ENCODE data around the gene CPXM2. TPM values are rescaled to one million over a fixed set of nuclear protein-coding genes. Genes with fewer than 3 reads are reported as not detected.

Gene CPXM2
- polyA plus RNA-seq, 1 of the 3 experiments (the other 2 are of a cell fraction) = not detected

GRCh38 chr10:123786896-123787295 lies 104.7 kb downstream of the CPXM2 start:
- CTCF ChIA-PET = interaction anchor here (0.8 kb wide), 1 partner anchor 180 kb away, joined by 3 read pairs; no protein-coding TSS in a partner anchor
- WGBS (ENCODE audit: low lambda C conversion rate) = 0% methylated on average over 1 of the region's 1 CpG
- no peaks in the 10 kb centered on the region for H3K9me3 ChIP-seq
- no peaks in the 10 kb centered on the region for H3K27me3 ChIP-seq (ENCODE audit: insufficient read depth)
- no peaks in the 10 kb centered on the region for H3K9me2 ChIP-seq
- no peak overlapping the region for H3K9ac ChIP-seq
- DNase-seq = no peak
- no peak overlapping the region for H3K27ac ChIP-seq (ENCODE audit: low read depth in 2 of 2, low read length in 1 of 2)
- H3K4me2 ChIP-seq = no peak overlapping the region
- no peaks in the 10 kb centered on the region for H3K36me3 ChIP-seq (replicated peaks in 1 of 2; ENCODE audit: control insufficient read depth in 1 of 2, insufficient read depth in 2 of 2, low read length in 1 of 2)
- H3K4me1 ChIP-seq (ENCODE audit: control insufficient read depth in 1 of 2, insufficient read depth in 2 of 2, low read depth in 1 of 2, low read length in 1 of 2) = no peaks in the 10 kb centered on the region
- H4K20me1 ChIP-seq (ENCODE audit: insufficient read depth) = no peaks in the 10 kb centered on the region
- H3K79me2 ChIP-seq (ENCODE audit: insufficient read depth) = no peaks in the 10 kb centered on the region
- TF ChIP-seq IRF3 (IDR thresholded peaks at IDR 0.05; ENCODE audit: low read depth, low read length) (no peak), MAX (IDR thresholded peaks at IDR 0.05; ENCODE audit: low read depth) (no peak), RXRA (IDR thresholded peaks at IDR 0.05; ENCODE audit: borderline replicate concordance, low read depth) (no peak), PBX3 (IDR thresholded peaks at IDR 0.05) (no peak), SIN3A (IDR thresholded peaks at IDR 0.05; ENCODE audit: borderline replicate concordance, low read depth, low read length) (no peak), YY1 (IDR thresholded peaks at IDR 0.05; ENCODE audit: low read depth) (no peak), FOSL2 (IDR thresholded peaks at IDR 0.05; ENCODE audit: borderline replicate concordance, low read depth) (no peak), RAD21 (IDR thresholded peaks at IDR 0.05; ENCODE audit: low read length) (no peak), TCF12 (IDR thresholded peaks at IDR 0.05) (no peak), GATA2 (CRISPR knock-in tag; IDR thresholded peaks at IDR 0.05) (no peak), REST (IDR thresholded peaks at IDR 0.05; ENCODE audit: low read depth, low read length) (no peak), EP300 (IDR thresholded peaks at IDR 0.05; ENCODE audit: borderline replicate concordance in 1 of 2, low read depth in 1 of 2, low read length in 1 of 2) (no peak), RCOR1 (IDR thresholded peaks at IDR 0.05; ENCODE audit: low read length) (no peak), USF2 (IDR thresholded peaks at IDR 0.05; ENCODE audit: borderline replicate concordance, low read depth, low read length) (no peak), FOXJ3 (CRISPR knock-in tag; IDR thresholded peaks at IDR 0.05) (no peak), TAF1 (IDR thresholded peaks at IDR 0.05; ENCODE audit: borderline replicate concordance, low read depth, low read length) (no peak)
- POLR2A ChIA-PET = no interaction called here
- no peak overlapping the region for H3K4me3 ChIP-seq (ENCODE audit: low read depth in 2 of 2, low read length in 1 of 2)
- H2AFZ ChIP-seq (ENCODE audit: low read depth) = no peak overlapping the region
- no peaks in the 10 kb centered on the region for H3F3A ChIP-seq (replicated peaks; ENCODE audit: insufficient read depth)

Data from SK-N-SH (cell line).